ENCODE results near the gene ANO2.

ANO2 gene

GRCh38 chr12:5723071-5723470, 222.0 kb downstream of the ANO2 start:
- no peaks in the 10 kb centered on the region for H3K79me2 ChIP-seq (ENCODE audit: control insufficient read depth, low read length)
- H3K36me3 ChIP-seq (ENCODE audit: control insufficient read depth, low read length): no peaks in the 10 kb centered on the region
- H3K4me2 ChIP-seq (ENCODE audit: low read length): no peak overlapping the region
- peaks cover 15% of the 10 kb centered on the region; the same call in 1 of the 2 replicates for H3K27me3 ChIP-seq (ENCODE audit: control insufficient read depth, low read length)
- H3K4me3 ChIP-seq (ENCODE audit: low read length): no peak overlapping the region
- H3K27ac ChIP-seq (ENCODE audit: low read depth, low read length): no peak overlapping the region
- no peaks in the 10 kb centered on the region for H3K4me1 ChIP-seq (ENCODE audit: control insufficient read depth, low read length)
- H3K9me2 ChIP-seq (replicated peaks; ENCODE audit: control insufficient read depth, low read length): no peaks in the 10 kb centered on the region
- TF ChIP-seq CTCF (IDR thresholded peaks at IDR 0.05; ENCODE audit: low read depth, low read length, poor library complexity, severe bottlenecking) (no peak), EZH2phosphoT487 (IDR thresholded peaks at IDR 0.05; ENCODE audit: borderline replicate concordance, low read length) (no peak)
- no peaks in the 10 kb centered on the region for H3K9me3 ChIP-seq (ENCODE audit: control insufficient read depth, insufficient read depth, low read length)
- H3F3A ChIP-seq (ENCODE audit: control insufficient read depth, insufficient read depth): no peaks in the 10 kb centered on the region
- H4K20me1 ChIP-seq (ENCODE audit: control insufficient read depth, insufficient read depth, low read depth, low read length): no peaks in the 10 kb centered on the region

GRCh38 chr12:5720381-5721005, 224.6 kb downstream of the ANO2 start:
- Histone ChIP-seq H3K36me3 (ENCODE audit: control insufficient read depth, low read length) (no peaks in the 10 kb centered on the region), H3K4me1 (ENCODE audit: control insufficient read depth, low read length) (no peaks in the 10 kb centered on the region), H3K9me3 (ENCODE audit: control insufficient read depth, insufficient read depth, low read length) (no peaks in the 10 kb centered on the region), H3K9me2 (replicated peaks; ENCODE audit: control insufficient read depth, low read length) (no peaks in the 10 kb centered on the region), H3K4me3 (ENCODE audit: low read length) (no peak overlapping the region), H4K20me1 (ENCODE audit: control insufficient read depth, insufficient read depth, low read depth, low read length) (no peaks in the 10 kb centered on the region), H3K27me3 (ENCODE audit: control insufficient read depth, low read length) (peaks cover 14% of the 10 kb centered on the region; the same call in 1 of the 2 replicates), H3F3A (ENCODE audit: control insufficient read depth, insufficient read depth) (no peaks in the 10 kb centered on the region), H3K79me2 (ENCODE audit: control insufficient read depth, low read length) (no peaks in the 10 kb centered on the region), H3K27ac (ENCODE audit: low read depth, low read length) (no peak overlapping the region), H3K4me2 (ENCODE audit: low read length) (no peak overlapping the region)
- TF ChIP-seq EZH2phosphoT487 (IDR thresholded peaks at IDR 0.05; ENCODE audit: borderline replicate concordance, low read length) (no peak), CTCF (IDR thresholded peaks at IDR 0.05; ENCODE audit: low read depth, low read length, poor library complexity, severe bottlenecking) (no peak)

GRCh38 chr12:5718680-5719079, 226.4 kb downstream of the ANO2 start:
- Histone ChIP-seq H3K4me1 (ENCODE audit: control insufficient read depth, low read length) (no peaks in the 10 kb centered on the region), H3K79me2 (ENCODE audit: control insufficient read depth, low read length) (no peaks in the 10 kb centered on the region), H4K20me1 (ENCODE audit: control insufficient read depth, insufficient read depth, low read depth, low read length) (no peaks in the 10 kb centered on the region), H3K27ac (ENCODE audit: low read depth, low read length) (no peak overlapping the region), H3K9me3 (ENCODE audit: control insufficient read depth, insufficient read depth, low read length) (no peaks in the 10 kb centered on the region), H3K36me3 (ENCODE audit: control insufficient read depth, low read length) (no peaks in the 10 kb centered on the region), H3K9me2 (replicated peaks; ENCODE audit: control insufficient read depth, low read length) (no peaks in the 10 kb centered on the region), H3K4me3 (ENCODE audit: low read length) (no peak overlapping the region), H3F3A (ENCODE audit: control insufficient read depth, insufficient read depth) (no peaks in the 10 kb centered on the region), H3K27me3 (ENCODE audit: control insufficient read depth, low read length) (peaks cover 13% of the 10 kb centered on the region; the same call in 1 of the 2 replicates), H3K4me2 (ENCODE audit: low read length) (no peak overlapping the region)
- TF ChIP-seq EZH2phosphoT487 (IDR thresholded peaks at IDR 0.05; ENCODE audit: borderline replicate concordance, low read length): no peak
- TF ChIP-seq CTCF (IDR thresholded peaks at IDR 0.05; ENCODE audit: low read depth, low read length, poor library complexity, severe bottlenecking): no peak

Data from DOHH2 (cell line).